AG09309 (cell line): ENCODE results near the gene NLRP6.

Experiments used
- DNase-seq: peaks from one replicate; pipeline ENCODE4 v3.0.0-alpha.2; 2010; ENCODE audit warnings: low read depth
- H3K4me3 ChIP-seq: 2 replicates; pipeline ENCODE4 v1.5.1; 2011; ENCODE audit warnings: mild to moderate bottlenecking, low read depth, low read length, moderate library complexity; ENCODE audit not compliant: control insufficient read depth
- TF ChIP-seq, protein P1 (sequence below): IDR thresholded peaks from 2 replicates; pipeline ENCODE4 v1.5.1; 2011; ENCODE audit warnings: mild to moderate bottlenecking, low read depth, low read length, inconsistent platforms; ENCODE audit not compliant: insufficient read depth, control insufficient read depth; ENCODE audit errors: missing control alignments

Gene NLRP6

DNA sequence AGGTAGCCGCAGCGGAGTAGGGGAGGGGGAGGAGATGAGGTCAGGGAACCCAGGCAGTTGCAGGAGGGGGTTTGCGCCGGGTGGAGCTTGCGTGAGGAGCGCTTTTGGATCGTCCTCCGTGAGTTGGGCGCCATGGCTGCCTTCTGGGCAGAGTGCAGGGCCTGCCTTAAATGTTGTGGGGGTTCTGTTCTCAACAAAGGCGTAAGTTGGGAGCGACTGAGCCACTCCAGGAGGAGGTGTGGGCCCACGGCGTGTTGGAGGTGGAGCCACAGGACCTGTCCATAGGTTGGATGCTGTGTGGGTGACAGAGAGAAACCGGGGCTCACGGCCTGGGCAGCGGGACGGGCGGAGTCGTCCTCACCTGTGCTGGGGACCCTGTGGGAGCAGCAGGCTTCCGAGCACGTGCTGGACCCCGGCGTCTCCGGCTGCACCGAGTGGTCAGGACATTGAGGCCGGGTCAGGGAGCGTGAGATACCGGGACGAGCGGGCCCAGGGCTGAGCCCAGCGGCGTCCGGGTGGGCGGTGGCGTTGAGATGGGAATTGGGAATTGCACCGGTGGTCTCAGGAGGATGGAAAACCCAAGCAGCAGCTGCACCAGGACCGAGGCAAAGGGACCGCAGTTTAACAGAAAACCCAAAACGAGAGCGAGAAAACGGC, 9.7 kb downstream of the NLRP6 start:
- TF ChIP-seq, protein P1, sequence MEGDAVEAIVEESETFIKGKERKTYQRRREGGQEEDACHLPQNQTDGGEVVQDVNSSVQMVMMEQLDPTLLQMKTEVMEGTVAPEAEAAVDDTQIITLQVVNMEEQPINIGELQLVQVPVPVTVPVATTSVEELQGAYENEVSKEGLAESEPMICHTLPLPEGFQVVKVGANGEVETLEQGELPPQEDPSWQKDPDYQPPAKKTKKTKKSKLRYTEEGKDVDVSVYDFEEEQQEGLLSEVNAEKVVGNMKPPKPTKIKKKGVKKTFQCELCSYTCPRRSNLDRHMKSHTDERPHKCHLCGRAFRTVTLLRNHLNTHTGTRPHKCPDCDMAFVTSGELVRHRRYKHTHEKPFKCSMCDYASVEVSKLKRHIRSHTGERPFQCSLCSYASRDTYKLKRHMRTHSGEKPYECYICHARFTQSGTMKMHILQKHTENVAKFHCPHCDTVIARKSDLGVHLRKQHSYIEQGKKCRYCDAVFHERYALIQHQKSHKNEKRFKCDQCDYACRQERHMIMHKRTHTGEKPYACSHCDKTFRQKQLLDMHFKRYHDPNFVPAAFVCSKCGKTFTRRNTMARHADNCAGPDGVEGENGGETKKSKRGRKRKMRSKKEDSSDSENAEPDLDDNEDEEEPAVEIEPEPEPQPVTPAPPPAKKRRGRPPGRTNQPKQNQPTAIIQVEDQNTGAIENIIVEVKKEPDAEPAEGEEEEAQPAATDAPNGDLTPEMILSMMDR = no peak
- peak overlapping the region; percentile 54 for H3K4me3 ChIP-seq
- no peak for DNase-seq

DNA sequence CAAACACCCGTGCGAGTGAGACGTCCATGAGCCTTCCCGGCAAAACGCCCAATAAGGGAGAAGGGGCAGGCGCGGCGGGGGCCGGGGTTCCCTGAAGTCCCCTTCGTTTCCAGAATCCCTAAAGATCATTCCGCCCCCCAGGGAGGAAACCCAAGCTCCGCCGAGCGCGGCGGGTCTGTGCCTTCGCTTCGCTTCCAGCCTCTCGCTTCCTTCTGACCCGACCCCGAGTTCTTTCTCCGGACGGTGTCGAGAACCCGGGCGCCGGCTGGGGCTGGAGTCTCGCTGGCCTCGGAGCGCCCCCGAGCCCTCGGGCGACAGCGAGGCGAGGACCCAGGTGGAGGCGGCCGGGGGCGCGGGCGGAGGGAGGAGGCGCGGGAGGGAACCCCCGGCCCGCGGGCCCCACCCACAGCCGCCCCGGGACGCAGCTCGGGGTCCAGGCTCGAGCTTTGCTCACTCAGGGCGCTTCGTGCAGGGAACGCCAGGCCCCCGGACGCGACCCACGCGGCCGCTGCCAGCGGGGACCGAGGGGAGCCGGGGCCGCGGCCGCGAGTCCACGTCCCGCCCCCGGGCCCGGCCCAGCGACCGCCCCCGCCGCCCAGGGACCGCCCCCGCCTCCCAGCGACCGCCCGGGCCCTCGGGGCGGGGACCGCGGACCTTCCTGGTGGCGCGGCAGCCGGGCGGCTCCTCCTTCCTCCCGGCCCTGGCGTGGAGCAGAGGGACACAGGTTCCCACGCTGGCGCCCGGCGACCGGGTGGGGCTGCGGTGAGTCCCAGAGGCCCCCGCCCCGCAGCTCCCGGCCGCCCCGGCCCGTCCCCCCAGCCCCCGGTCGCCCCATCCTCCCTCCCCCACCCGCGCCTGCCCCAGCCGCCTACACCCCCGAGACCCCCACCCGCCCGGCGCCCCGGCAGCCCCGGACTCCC, 10.5 kb downstream of the NLRP6 start, which contains the start of gene PGGHG:
TSS of gene PGGHG (plus strand) at position 649 of the 920 bp plus-strand sequence. CDS start 691 bp downstream, outside the sequence.
- peak within 1 kb of the TSS; percentile 54 for H3K4me3 ChIP-seq
- TF ChIP-seq, protein P1 = no peak
- no peak for DNase-seq

DNA sequence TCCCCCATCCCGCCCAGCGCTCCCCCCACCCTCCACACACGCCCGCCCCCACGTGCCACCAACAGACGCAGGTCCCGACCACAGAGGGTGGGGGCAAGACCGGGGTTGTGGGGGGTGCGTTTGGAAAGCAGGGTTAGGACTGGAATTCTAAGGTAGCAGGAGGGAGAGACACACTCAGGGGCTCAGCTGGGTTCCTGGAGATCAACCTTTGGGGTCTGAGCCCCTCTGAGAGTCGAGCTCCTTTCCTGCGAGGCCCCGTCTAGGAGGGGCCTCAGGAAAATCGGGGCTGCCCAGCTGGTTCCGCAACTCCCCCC, 11.1 kb downstream of the NLRP6 start:
- peak overlapping the region; percentile 54 for H3K4me3 ChIP-seq
- no peak for DNase-seq
- TF ChIP-seq, protein P1 = no peak

DNA sequence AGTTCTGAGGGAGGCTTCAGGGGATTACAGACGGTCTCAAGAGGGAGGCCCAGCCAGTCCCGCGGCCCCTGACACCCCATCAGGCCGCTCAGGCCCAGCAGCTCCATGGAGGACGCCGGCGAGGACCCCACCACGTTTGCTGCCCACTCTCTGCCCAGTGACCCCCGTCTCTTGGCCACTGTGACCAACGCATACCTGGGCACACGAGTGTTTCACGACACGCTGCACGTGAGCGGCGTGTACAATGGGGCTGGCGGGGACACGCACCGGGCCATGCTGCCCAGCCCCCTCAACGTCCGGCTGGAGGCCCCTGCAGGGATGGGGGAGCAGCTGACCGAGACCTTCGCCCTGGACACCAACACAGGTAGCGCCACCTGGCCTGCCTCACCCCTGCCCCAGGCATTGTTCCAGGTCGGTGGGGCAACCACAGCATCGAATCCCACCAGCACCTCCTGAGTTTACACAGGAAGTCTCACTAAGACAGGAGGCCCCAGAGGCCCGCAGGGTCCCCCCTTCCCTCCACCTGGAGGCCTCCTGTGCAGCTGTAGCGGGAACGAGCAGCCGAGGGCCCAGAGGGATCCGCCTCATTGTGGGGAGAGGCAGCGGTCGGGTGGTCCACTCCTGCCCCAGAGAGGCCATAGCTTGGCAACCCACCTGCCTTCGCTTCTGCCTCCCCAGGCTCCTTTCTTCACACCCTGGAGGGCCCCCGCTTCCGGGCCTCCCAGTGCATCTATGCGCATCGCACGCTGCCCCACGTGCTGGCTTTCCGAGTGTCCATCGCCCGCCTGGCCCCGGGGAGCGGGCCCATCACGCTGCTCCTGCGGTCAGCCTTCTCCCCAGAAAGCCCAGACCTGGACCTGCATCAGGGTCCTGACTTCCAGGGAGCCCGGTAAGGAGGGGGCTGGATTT, 11.8 kb downstream of the NLRP6 start:
- DNase-seq = no peak
- H3K4me3 ChIP-seq = peak overlapping the region; percentile 54

DNA sequence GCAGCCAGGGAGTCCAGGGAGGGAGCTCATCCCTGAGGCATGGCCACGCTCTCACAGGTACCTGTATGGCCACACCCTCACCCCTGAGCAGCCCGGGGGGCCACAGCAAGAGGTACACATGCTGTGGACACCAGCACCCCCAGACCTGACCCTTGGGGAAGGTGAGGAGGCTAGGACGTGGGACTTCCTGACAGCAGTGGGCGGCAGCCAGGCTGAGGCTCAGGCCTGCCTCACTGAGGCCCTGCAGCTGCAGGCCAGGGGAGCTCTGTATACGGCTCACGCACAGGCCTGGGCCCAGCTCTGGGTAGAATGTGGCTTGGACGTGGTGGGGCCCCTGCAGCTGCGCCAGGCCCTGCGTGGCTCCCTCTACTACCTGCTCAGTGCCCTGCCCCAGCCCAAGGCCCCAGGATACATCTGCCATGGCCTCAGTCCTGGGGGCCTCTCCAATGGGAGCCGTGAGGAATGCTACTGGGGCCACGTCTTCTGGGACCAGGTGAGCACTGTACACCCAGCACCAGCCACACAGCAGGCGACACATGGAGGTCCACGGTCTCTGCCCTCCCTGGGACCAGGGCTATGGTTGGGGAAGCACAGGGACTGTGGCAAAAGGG, 12.5 kb downstream of the NLRP6 start:
- TF ChIP-seq, protein P1 = no peak
- no peak for DNase-seq
- H3K4me3 ChIP-seq = no peak overlapping the region

More for the DNA sequence above, 11.8 kb downstream of the NLRP6 start:
- TF ChIP-seq, protein P1 = no peak
